ENCODE data around the gene FGF11. TPM values are rescaled to one million over a fixed set of nuclear protein-coding genes. Genes with fewer than 3 reads are reported as not detected.

Gene FGF11
- polyA plus RNA-seq, 3 donors, result 2.2 TPM; not detected in 2

- Histone ChIP-seq H3K4me2 (replicated peaks; ENCODE audit: extremely low read depth, low read length, poor library complexity, severe bottlenecking) (peak overlapping the region; percentile 61), H3K4me1 (ENCODE audit: control insufficient read depth in 1 of 2, insufficient read depth in 2 of 2, low read length in 2 of 2) (peaks cover 53 to 63% of the 10 kb centered on the region in 2 donors), H3K9ac (ENCODE audit: insufficient read depth, low read length, poor library complexity, severe bottlenecking) (no peak overlapping the region), H3K79me2 (ENCODE audit: insufficient read depth, low read length) (peaks cover 8% of the 10 kb centered on the region), H3K36me3 (replicated peaks in 1 of 2; ENCODE audit: control insufficient read depth in 1 of 2, insufficient read depth in 2 of 2, low read length in 2 of 2) (no peaks in the 10 kb centered on the region), H4K20me1 (ENCODE audit: insufficient read depth, low read length) (peaks cover 29% of the 10 kb centered on the region), H3K4me3 (replicated peaks in 1 of 3; ENCODE audit: low read depth in 2 of 3, low read length in 3 of 3) (peak overlapping the region in 1 of 3 experiments; percentile 52), H3K27me3 (ENCODE audit: control insufficient read depth in 2 of 2, insufficient read depth in 2 of 2, low read length in 2 of 2) (peaks cover 29 to 67% of the 10 kb centered on the region in 2 donors), H3K9me3 (replicated peaks in 1 of 2; ENCODE audit: control insufficient read depth in 1 of 2, insufficient read depth in 1 of 2, low read length in 2 of 2) (peaks cover 0 to 18% of the 10 kb centered on the region in 2 donors), H3K27ac (ENCODE audit: low read depth in 1 of 2, low read length in 2 of 2) (no peak overlapping the region), H2AFZ (ENCODE audit: insufficient read depth, low read depth, low read length, poor library complexity, severe bottlenecking) (no peak overlapping the region)
- Mint-ChIP-seq H3K9me3 (peaks cover 0 to 17% (median 9%) of the 10 kb centered on the region in 7 donors), H3K4me1 (peaks cover 52% of the 10 kb centered on the region), H3K4me3 (peak overlapping the region; percentile 66 to 84), H3K27me3 (ENCODE audit: low read depth in 3 of 3) (peaks cover 58 to 79% (median 70%) of the 10 kb centered on the region in 3 donors), H3K27ac (peak overlapping the region in 1 of 7 donors; percentile 40), H3K36me3 (peaks cover 10 to 17% of the 10 kb centered on the region in 2 donors)
- peak; percentile 26 to 51 (median 31) for DNase-seq
- 1% methylated on average over 33 of the region's 46 CpGs for WGBS (ENCODE audit: insufficient coverage)
- intact Hi-C loops (cut with micrococcal nuclease), result no loop called here
- no peak for TF ChIP-seq CTCF (IDR thresholded peaks at IDR 0.05)
Observed at GRCh38 chr17:7440113-7440833, 961 bp downstream of the FGF11 start.

- Mint-ChIP-seq H3K27ac (no peak overlapping the region), H3K27me3 (ENCODE audit: low read depth in 3 of 3) (peaks cover 64 to 85% (median 76%) of the 10 kb centered on the region in 3 donors), H3K36me3 (peaks cover 15 to 19% of the 10 kb centered on the region in 2 donors), H3K4me3 (peak overlapping the region; percentile 66 to 84), H3K4me1 (peaks cover 54% of the 10 kb centered on the region), H3K9me3 (peaks cover 0 to 18% (median 11%) of the 10 kb centered on the region in 7 donors)
- TF ChIP-seq CTCF (IDR thresholded peaks at IDR 0.05), result no peak
- Histone ChIP-seq H3K9me3 (replicated peaks in 1 of 2; ENCODE audit: control insufficient read depth in 1 of 2, insufficient read depth in 1 of 2, low read length in 2 of 2) (peaks cover 0 to 18% of the 10 kb centered on the region in 2 donors), H3K27me3 (ENCODE audit: control insufficient read depth in 2 of 2, insufficient read depth in 2 of 2, low read length in 2 of 2) (peaks cover 32 to 72% of the 10 kb centered on the region in 2 donors), H3K27ac (ENCODE audit: low read depth in 1 of 2, low read length in 2 of 2) (no peak overlapping the region), H3K79me2 (ENCODE audit: insufficient read depth, low read length) (peaks cover 8% of the 10 kb centered on the region), H3K36me3 (replicated peaks in 1 of 2; ENCODE audit: control insufficient read depth in 1 of 2, insufficient read depth in 2 of 2, low read length in 2 of 2) (no peaks in the 10 kb centered on the region), H3K4me2 (replicated peaks; ENCODE audit: extremely low read depth, low read length, poor library complexity, severe bottlenecking) (peak overlapping the region; percentile 61), H4K20me1 (ENCODE audit: insufficient read depth, low read length) (peaks cover 29% of the 10 kb centered on the region), H2AFZ (ENCODE audit: insufficient read depth, low read depth, low read length, poor library complexity, severe bottlenecking) (no peak overlapping the region), H3K9ac (ENCODE audit: insufficient read depth, low read length, poor library complexity, severe bottlenecking) (no peak overlapping the region), H3K4me3 (replicated peaks in 1 of 3; ENCODE audit: low read depth in 2 of 3, low read length in 3 of 3) (peak overlapping the region in 1 of 3 experiments; percentile 52), H3K4me1 (ENCODE audit: control insufficient read depth in 1 of 2, insufficient read depth in 2 of 2, low read length in 2 of 2) (peaks cover 56 to 63% of the 10 kb centered on the region in 2 donors)
- 0% methylated on average over 10 of the region's 12 CpGs for WGBS (ENCODE audit: insufficient coverage)
- intact Hi-C loops (cut with micrococcal nuclease), result no loop called here
- peak; percentile 30 to 70 (median 46) for DNase-seq
Observed at GRCh38 chr17:7440834-7441195, 1.5 kb downstream of the FGF11 start.

All from CD14-positive monocyte (primary cell).